ENCODE results near the gene KLRC4. TPM values are rescaled to one million over a fixed set of nuclear protein-coding genes. Genes with fewer than 3 reads are reported as not detected.

Gene KLRC4
- polyA plus RNA-seq, 1 donor from 2014 or later, result 8.2 TPM

- Histone ChIP-seq H3K9ac (ENCODE audit: low read length) (no peak overlapping the region), H3F3A (ENCODE audit: insufficient read depth, low read length, poor library complexity, severe bottlenecking) (no peaks in the 10 kb centered on the region), H2AFZ (ENCODE audit: low read depth, low read length) (no peak overlapping the region), H3K79me2 (replicated peaks; ENCODE audit: insufficient read depth, low read length) (no peaks in the 10 kb centered on the region), H3K27me3 (ENCODE audit: insufficient read depth, low read depth, low read length) (no peaks in the 10 kb centered on the region), H3K36me3 (ENCODE audit: insufficient read depth, low read length) (no peaks in the 10 kb centered on the region), H3K4me2 (ENCODE audit: low read length) (no peak overlapping the region), H3K9me3 (ENCODE audit: low read length) (no peaks in the 10 kb centered on the region), H3K4me3 (ENCODE audit: low read length) (no peak overlapping the region), H3K9me2 (ENCODE audit: insufficient read depth, low read length) (no peaks in the 10 kb centered on the region), H3K27ac (ENCODE audit: low read length) (no peak overlapping the region), H4K20me1 (ENCODE audit: insufficient read depth) (no peaks in the 10 kb centered on the region)
- TF ChIP-seq RAD21 (conservative IDR thresholded peaks at IDR 0.05), result no peak
- TF ChIP-seq TAF1 (IDR thresholded peaks at IDR 0.05; ENCODE audit: low read depth), result no peak
- TF ChIP-seq SMC3 (conservative IDR thresholded peaks at IDR 0.05; ENCODE audit: poor library complexity), result no peak
- no peak for TF ChIP-seq EZH2 (IDR thresholded peaks at IDR 0.05; ENCODE audit: borderline replicate concordance, insufficient read depth, low read length, poor library complexity, severe bottlenecking)
- TF ChIP-seq, protein P1, sequence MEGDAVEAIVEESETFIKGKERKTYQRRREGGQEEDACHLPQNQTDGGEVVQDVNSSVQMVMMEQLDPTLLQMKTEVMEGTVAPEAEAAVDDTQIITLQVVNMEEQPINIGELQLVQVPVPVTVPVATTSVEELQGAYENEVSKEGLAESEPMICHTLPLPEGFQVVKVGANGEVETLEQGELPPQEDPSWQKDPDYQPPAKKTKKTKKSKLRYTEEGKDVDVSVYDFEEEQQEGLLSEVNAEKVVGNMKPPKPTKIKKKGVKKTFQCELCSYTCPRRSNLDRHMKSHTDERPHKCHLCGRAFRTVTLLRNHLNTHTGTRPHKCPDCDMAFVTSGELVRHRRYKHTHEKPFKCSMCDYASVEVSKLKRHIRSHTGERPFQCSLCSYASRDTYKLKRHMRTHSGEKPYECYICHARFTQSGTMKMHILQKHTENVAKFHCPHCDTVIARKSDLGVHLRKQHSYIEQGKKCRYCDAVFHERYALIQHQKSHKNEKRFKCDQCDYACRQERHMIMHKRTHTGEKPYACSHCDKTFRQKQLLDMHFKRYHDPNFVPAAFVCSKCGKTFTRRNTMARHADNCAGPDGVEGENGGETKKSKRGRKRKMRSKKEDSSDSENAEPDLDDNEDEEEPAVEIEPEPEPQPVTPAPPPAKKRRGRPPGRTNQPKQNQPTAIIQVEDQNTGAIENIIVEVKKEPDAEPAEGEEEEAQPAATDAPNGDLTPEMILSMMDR (IDR thresholded peaks at IDR 0.05; ENCODE audit: poor library complexity, severe bottlenecking), result no peak
- no peak for TF ChIP-seq REST (IDR thresholded peaks at IDR 0.05; ENCODE audit: borderline replicate concordance)
- TF ChIP-seq POLR2AphosphoS5 (IDR thresholded peaks at IDR 0.05), result no peak
- TF ChIP-seq EP300 (conservative IDR thresholded peaks at IDR 0.05; ENCODE audit: poor library complexity, severe bottlenecking), result no peak
- TF ChIP-seq MXI1 (conservative IDR thresholded peaks at IDR 0.05; ENCODE audit: poor library complexity, severe bottlenecking), result no peak
Measured at GRCh38 chr12:10358969-10359368, 50.6 kb downstream of the KLRC4 start.

DNA sequence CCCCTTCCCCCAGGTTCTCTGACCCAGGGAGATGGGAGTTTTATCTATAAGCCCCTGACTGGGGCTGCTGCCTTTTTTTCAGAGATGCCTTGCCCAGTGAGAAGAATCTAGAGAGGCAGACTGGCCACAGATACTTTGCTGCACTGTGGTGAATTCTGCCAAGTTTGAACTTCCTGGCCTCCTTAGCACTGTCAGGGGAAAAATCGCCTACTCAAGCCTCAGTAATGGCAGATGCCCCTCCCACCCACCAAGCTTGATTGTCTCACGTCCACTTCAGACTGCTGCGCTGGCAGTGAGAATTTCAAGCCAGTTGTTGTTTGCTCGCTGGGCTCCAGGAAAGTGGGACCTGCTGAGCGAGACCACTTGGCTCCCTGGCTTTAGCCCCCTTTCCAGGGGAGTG is 51.4 kb downstream of the KLRC4 start:
- no peaks in the 10 kb centered on the region for H3K9me2 ChIP-seq (ENCODE audit: insufficient read depth, low read length)
- no peak overlapping the region for H2AFZ ChIP-seq (ENCODE audit: low read depth, low read length)
- no peaks in the 10 kb centered on the region for H3K9me3 ChIP-seq (ENCODE audit: low read length)

More for the DNA sequence above, 51.4 kb downstream of the KLRC4 start:
- Histone ChIP-seq H3F3A (ENCODE audit: insufficient read depth, low read length, poor library complexity, severe bottlenecking) (no peaks in the 10 kb centered on the region), H3K4me3 (ENCODE audit: low read length) (no peak overlapping the region), H3K27ac (ENCODE audit: low read length) (no peak overlapping the region), H3K79me2 (replicated peaks; ENCODE audit: insufficient read depth, low read length) (no peaks in the 10 kb centered on the region), H3K36me3 (ENCODE audit: insufficient read depth, low read length) (no peaks in the 10 kb centered on the region), H3K9ac (ENCODE audit: low read length) (no peak overlapping the region), H3K27me3 (ENCODE audit: insufficient read depth, low read depth, low read length) (no peaks in the 10 kb centered on the region), H3K4me2 (ENCODE audit: low read length) (no peak overlapping the region), H4K20me1 (ENCODE audit: insufficient read depth) (no peaks in the 10 kb centered on the region)
- TF ChIP-seq EZH2 (IDR thresholded peaks at IDR 0.05; ENCODE audit: borderline replicate concordance, insufficient read depth, low read length, poor library complexity, severe bottlenecking), result no peak

Other genes with a start within 250 kb of the KLRC4 start
- gene OLR1, start 237.6 kb downstream of the KLRC4 start, polyA plus RNA-seq, result not detected in 2 replicates
- not detected in 2 replicates for gene TMEM52B, start 230.7 kb downstream of the KLRC4 start, polyA plus RNA-seq
- 213 and 253 TPM in 2 replicates for gene GABARAPL1, start 196.9 kb downstream of the KLRC4 start, polyA plus RNA-seq
- gene KLRD1, start 101.9 kb downstream of the KLRC4 start, polyA plus RNA-seq, result 0.28 and 0.52 TPM in 2 replicates
- gene KLRK1, start 19.7 kb downstream of the KLRC4 start, polyA plus RNA-seq, result 14.9 and 20.9 TPM in 2 replicates
- gene KLRC3, start 10.8 kb upstream of the KLRC4 start, polyA plus RNA-seq, result 3.4 and 3.7 TPM in 2 replicates
- 3.7 and 6.6 TPM in 2 replicates for gene KLRC2, start 26.3 kb upstream of the KLRC4 start, polyA plus RNA-seq
- not detected in 2 replicates for gene KLRC1, start 43.6 kb upstream of the KLRC4 start, polyA plus RNA-seq
- 2.1 and 3.6 TPM in 2 replicates for gene EIF2S3B, start 96.1 kb upstream of the KLRC4 start, polyA plus RNA-seq
- 43.3 and 63.5 TPM in 2 replicates for gene MAGOHB, start 203.9 kb upstream of the KLRC4 start, polyA plus RNA-seq